HUES64 (cell line): ENCODE data around the gene TNIK.
"Not testable (repeated sequence)": the region's sequence is repeated elsewhere in the genome, so short reads cannot be mapped to it uniquely, and the experiment has no call there.

ENCODE experiments used
- H3K27ac ChIP-seq: 2 replicates; pipeline ENCODE4 v1.7.0; 2013; ENCODE audit warnings: low read depth, low read length, inconsistent platforms
- H3K27me3 ChIP-seq: 2 replicates; pipeline ENCODE4 v1.6.1; 2013; ENCODE audit warnings: mild to moderate bottlenecking, low read length; ENCODE audit not compliant: insufficient read depth
- H3K36me3 ChIP-seq: 2 replicates; pipeline ENCODE4 v1.6.1; 2013; ENCODE audit warnings: mild to moderate bottlenecking, low read length; ENCODE audit not compliant: insufficient read depth
- H3K4me1 ChIP-seq: 2 replicates; pipeline ENCODE4 v1.6.1; 2013; ENCODE audit warnings: mild to moderate bottlenecking, low read length, moderate library complexity; ENCODE audit not compliant: insufficient read depth
- H3K4me3 ChIP-seq: 2 replicates; pipeline ENCODE4 v1.5.1; 2013; ENCODE audit warnings: mild to moderate bottlenecking, low read length, moderate library complexity
- H3K9ac ChIP-seq: 2 replicates; pipeline ENCODE4 v1.6.1; 2013; ENCODE audit warnings: mild to moderate bottlenecking, low read depth, low read length
- H3K9me3 ChIP-seq: 2 replicates; pipeline ENCODE4 v1.6.1; 2013; ENCODE audit warnings: low read depth, low read length; ENCODE audit not compliant: insufficient read depth
- WGBS: fragments of 150-250, 120-280 bp; methylation state at CpG from one replicate; pipeline ENCODE4 v1.1.7; 2013; ENCODE audit warnings: missing lambda C conversion rate; 5-methylcytosine and 5-hydroxymethylcytosine counted together

TNIK gene

GRCh38 chr3:171456765-171457606 is 3.2 kb downstream of the TNIK start:
- H3K4me3 ChIP-seq, result peak overlapping the region; percentile 87
- peaks cover 52% of the 10 kb centered on the region for H3K4me1 ChIP-seq
- 61% methylated on average over 6 of the region's 6 CpGs for WGBS
- 0 out of 2 replicates have a peak overlapping the region, but pooled peaks have one; percentile 21 for H3K9ac ChIP-seq
- H3K9me3 ChIP-seq, result no peaks in the 10 kb centered on the region
- H3K27ac ChIP-seq, result no peak overlapping the region; the same call in 1 of the 2 replicates
- H3K27me3 ChIP-seq, result peaks cover 35% of the 10 kb centered on the region
- H3K36me3 ChIP-seq, result no peaks in the 10 kb centered on the region

GRCh38 chr3:171455603-171456550 is 4.3 kb downstream of the TNIK start:
- Histone ChIP-seq H3K27ac (no peak overlapping the region), H3K9ac (no peak overlapping the region), H3K4me3 (no peak overlapping the region), H3K4me1 (peaks cover 43% of the 10 kb centered on the region), H3K36me3 (no peaks in the 10 kb centered on the region), H3K27me3 (peaks cover 24% of the 10 kb centered on the region), H3K9me3 (no peaks in the 10 kb centered on the region)
- 51% methylated on average over 5 of the region's 5 CpGs for WGBS

DNA sequence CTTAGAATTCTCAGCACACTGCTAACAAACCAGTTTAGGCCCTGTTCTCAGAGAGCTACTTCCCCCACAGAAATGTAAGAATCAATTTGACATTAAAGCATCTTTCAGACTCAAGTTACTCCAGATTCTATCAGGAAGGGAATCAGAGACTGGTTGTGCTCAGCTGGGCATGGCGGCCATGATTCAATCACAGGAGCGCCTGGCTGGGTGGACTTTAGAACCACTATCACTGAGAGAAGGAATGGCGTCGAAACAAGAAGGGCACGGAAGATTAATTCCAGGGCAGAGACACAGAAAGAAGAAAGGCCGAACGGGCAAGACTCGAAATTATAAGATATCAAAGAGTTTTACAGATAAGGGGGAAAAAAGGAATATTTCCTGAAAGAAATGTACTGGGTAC is 6.2 kb downstream of the TNIK start:
- 0 out of 2 replicates have a peak overlapping the region, but pooled peaks have one; percentile 2 for H3K9ac ChIP-seq
- H3K27ac ChIP-seq, result peak overlapping the region; percentile 31; the same call in 1 of the 2 replicates
- H3K4me3 ChIP-seq, result no peak overlapping the region
- H3K36me3 ChIP-seq, result no peaks in the 10 kb centered on the region
- WGBS, result 89% methylated on average over 8 of the region's 8 CpGs
- H3K9me3 ChIP-seq, result no peaks in the 10 kb centered on the region
- H3K27me3 ChIP-seq, result peaks cover 10% of the 10 kb centered on the region
- peaks cover 43% of the 10 kb centered on the region for H3K4me1 ChIP-seq

DNA sequence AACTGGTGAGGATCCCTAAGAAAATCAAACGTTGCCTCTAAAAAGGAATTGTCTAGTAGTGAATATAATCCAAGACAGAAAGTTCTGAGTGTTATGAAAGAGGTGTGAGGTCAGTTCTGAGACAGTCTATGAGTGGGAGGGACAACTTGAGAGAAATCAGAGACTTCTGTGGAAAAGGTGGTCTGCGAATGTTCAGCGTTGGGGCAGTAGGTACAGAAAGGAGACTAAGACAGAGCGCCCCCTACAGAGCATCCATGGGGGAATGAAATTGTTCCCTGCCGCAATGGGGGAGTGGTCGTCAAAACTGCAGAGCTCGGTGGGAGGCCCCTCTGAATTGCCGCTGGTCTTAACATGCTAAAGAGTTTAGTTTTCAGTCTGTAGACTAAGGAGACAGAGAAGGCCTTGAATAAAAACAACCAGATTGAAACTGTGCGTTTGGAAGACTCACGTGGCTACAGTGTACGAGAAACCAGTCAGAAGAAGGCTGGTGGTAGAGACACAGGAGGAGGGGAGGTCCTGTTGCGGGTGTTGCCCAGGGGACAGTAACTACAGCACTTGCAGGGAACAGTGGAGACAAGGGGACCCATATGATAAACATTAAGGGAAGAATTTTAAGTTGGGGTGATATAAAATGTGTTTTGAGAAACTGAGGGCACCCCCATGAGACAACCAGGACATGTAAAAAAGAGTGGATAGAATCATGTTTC is 6.9 kb downstream of the TNIK start:
- Histone ChIP-seq H3K4me3 (peak overlapping the region; percentile 36), H3K9ac (0 out of 2 replicates have a peak overlapping the region, but pooled peaks have one; percentile 2), H3K27ac (peak overlapping the region; percentile 45; the same call in 1 of the 2 replicates), H3K27me3 (peaks cover 3% of the 10 kb centered on the region), H3K36me3 (no peaks in the 10 kb centered on the region), H3K9me3 (no peaks in the 10 kb centered on the region), H3K4me1 (peaks cover 43% of the 10 kb centered on the region)
- 14% methylated on average over 12 of the region's 12 CpGs for WGBS

GRCh38 chr3:171452328-171452727 is 7.9 kb downstream of the TNIK start:
- H3K27me3 ChIP-seq, result no peaks in the 10 kb centered on the region; the same call in 1 of the 2 replicates
- no peak overlapping the region for H3K4me3 ChIP-seq
- H3K27ac ChIP-seq, result no peak overlapping the region
- no peaks in the 10 kb centered on the region for H3K36me3 ChIP-seq
- no peaks in the 10 kb centered on the region for H3K9me3 ChIP-seq
- WGBS, result 78% methylated on average over 5 of the region's 5 CpGs
- no peak overlapping the region for H3K9ac ChIP-seq
- peaks cover 39% of the 10 kb centered on the region for H3K4me1 ChIP-seq

DNA sequence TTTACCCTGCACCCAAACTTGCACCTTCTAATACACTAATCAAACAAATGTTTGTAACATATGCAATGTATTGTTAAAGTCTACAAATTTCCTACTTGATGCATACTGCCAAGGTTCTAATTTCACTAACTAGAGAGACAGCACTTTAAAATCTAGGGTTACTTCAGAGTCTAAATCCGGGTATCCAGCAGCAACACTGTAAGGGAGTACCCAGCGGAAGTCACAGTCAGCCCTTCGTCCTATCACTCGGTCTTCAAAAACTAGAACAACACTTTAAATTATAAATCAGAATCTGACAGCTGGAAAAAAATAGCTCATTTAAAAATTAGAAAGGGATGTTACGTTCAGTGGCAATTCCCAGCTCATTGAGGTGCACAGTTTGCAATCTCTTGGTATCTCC is 8.3 kb downstream of the TNIK start:
- H3K27me3 ChIP-seq, result no peaks in the 10 kb centered on the region; the same call in 1 of the 2 replicates
- peaks cover 35% of the 10 kb centered on the region for H3K4me1 ChIP-seq
- H3K27ac ChIP-seq, result no peak overlapping the region
- 87% methylated on average over 5 of the region's 5 CpGs for WGBS
- no peaks in the 10 kb centered on the region for H3K9me3 ChIP-seq
- H3K36me3 ChIP-seq, result no peaks in the 10 kb centered on the region
- no peak overlapping the region for H3K4me3 ChIP-seq
- no peak overlapping the region for H3K9ac ChIP-seq

GRCh38 chr3:171447579-171447891 is 12.7 kb downstream of the TNIK start:
- WGBS, result 100% methylated on average over 1 of the region's 1 CpG
- not testable (repeated sequence) for H3K9me3 ChIP-seq, H3K36me3 ChIP-seq

GRCh38 chr3:171446801-171447578 is 13.2 kb downstream of the TNIK start:
- Histone ChIP-seq H3K9ac (no peak overlapping the region), H3K27ac (no peak overlapping the region)
- 94% methylated on average over 12 of the region's 12 CpGs for WGBS

More at GRCh38 chr3:171447579-171447891, 12.7 kb downstream of the TNIK start:
- H3K27me3 ChIP-seq, H3K4me3 ChIP-seq, H3K27ac ChIP-seq, H3K9ac ChIP-seq: not testable (repeated sequence)
- H3K4me1 ChIP-seq, result peaks cover 30% of the 10 kb centered on the region

GRCh38 chr3:171446301-171446700 is 13.9 kb downstream of the TNIK start:
- H3K9me3 ChIP-seq, result no peaks in the 10 kb centered on the region
- no peak overlapping the region for H3K9ac ChIP-seq
- H3K4me1 ChIP-seq, result peaks cover 38% of the 10 kb centered on the region
- WGBS, result 80% methylated on average over 1 of the region's 1 CpG
- no peaks in the 10 kb centered on the region for H3K36me3 ChIP-seq
- H3K27ac ChIP-seq, result no peak overlapping the region
- no peaks in the 10 kb centered on the region for H3K27me3 ChIP-seq
- no peak overlapping the region for H3K4me3 ChIP-seq

More at GRCh38 chr3:171446801-171447578, 13.2 kb downstream of the TNIK start:
- Histone ChIP-seq H3K36me3 (no peaks in the 10 kb centered on the region), H3K4me3 (no peak overlapping the region), H3K4me1 (peaks cover 31% of the 10 kb centered on the region), H3K27me3 (no peaks in the 10 kb centered on the region), H3K9me3 (no peaks in the 10 kb centered on the region)

- Histone ChIP-seq H3K27ac (no peak overlapping the region), H3K4me1 (peaks cover 41% of the 10 kb centered on the region), H3K27me3 (no peaks in the 10 kb centered on the region), H3K4me3 (no peak overlapping the region), H3K36me3 (no peaks in the 10 kb centered on the region), H3K9me3 (no peaks in the 10 kb centered on the region), H3K9ac (no peak overlapping the region)
- WGBS, result 95% methylated on average over 6 of the region's 6 CpGs
Observed at GRCh38 chr3:171445620-171446204, 14.5 kb downstream of the TNIK start.
